Bone marrow (tissue), 2 donors: ENCODE data around the gene HIRIP3.
"Not testable (repeated sequence)": the region's sequence is repeated elsewhere in the genome, so short reads cannot be mapped to it uniquely, and the experiment has no call there.

Experiments
- DNase-seq, 2 donors: peaks; one replicate each; lab custom pipeline; 2025; lab: John Stamatoyannopoulos, UW

HIRIP3 gene, protein sequence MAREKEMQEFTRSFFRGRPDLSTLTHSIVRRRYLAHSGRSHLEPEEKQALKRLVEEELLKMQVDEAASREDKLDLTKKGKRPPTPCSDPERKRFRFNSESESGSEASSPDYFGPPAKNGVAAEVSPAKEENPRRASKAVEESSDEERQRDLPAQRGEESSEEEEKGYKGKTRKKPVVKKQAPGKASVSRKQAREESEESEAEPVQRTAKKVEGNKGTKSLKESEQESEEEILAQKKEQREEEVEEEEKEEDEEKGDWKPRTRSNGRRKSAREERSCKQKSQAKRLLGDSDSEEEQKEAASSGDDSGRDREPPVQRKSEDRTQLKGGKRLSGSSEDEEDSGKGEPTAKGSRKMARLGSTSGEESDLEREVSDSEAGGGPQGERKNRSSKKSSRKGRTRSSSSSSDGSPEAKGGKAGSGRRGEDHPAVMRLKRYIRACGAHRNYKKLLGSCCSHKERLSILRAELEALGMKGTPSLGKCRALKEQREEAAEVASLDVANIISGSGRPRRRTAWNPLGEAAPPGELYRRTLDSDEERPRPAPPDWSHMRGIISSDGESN

DNA sequence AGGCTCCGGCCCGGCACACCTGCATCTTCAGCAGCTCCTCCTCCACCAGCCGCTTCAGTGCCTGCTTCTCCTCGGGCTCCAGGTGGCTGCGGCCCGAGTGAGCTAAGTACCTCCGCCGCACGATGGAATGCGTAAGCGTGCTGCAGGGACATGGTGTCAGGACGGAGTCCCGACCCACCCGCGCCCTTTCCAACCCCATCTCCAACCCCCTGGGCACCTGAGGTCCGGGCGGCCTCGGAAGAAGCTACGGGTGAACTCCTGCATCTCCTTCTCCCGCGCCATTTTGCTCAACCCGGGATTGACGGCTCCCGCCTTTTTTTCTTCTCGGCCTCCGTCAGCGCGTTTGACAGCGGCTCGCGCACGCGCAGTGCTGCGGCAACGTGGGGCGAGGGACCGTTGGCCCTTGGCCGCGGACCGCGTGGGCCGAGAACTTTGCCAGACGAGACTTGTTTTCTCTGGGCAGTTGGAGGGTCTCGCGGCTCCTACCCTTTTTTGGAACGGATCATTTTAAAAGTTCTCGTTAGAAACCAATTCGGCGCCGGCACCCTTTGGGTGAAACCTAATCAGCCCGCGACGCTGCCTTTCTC is at the start of gene HIRIP3:
Gene HIRIP3 (minus strand): TSS at position 294 of the 587 bp plus-strand sequence. CDS start 12 bp downstream, at position 282.
- DNase-seq = peak; percentile 68 to 94

DNA sequence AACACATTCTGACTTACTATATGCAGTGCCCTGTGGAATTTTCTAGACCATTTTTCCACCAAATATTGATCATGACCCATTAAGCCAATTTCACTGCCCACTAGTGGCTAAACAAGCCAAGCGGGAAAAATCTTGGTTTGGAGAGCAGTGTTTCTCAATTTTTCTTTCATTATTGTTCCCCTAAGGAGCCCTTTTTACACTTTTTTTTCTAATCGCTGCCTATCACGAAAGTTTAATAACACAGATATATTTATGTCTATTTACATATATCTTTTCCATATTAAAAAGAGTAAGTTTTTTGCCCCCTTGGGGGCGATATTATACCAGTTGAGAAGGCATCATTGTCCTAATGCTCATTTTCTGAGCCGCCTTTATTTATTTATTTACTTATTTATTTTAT is 46.4 kb upstream of the HIRIP3 start:
- DNase-seq = no peak

DNA sequence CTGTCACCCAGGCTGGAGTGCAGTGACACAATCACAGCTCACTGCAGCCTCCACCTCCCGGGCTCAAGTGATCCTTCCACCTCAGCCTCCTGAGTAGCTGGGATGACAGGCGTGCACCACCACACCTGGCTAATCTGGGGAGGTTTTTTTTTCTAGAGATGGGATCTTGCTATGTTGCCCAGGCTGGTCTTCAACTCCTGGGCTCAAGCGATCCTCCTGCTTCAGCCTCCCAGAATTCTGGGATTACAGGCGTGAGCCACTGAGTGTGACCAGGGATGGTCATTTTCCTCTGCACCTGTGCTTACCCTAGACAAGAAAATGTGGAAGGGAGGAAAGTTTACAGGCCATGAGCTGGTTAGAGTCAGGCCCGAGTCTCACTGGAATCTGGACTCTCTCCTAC is 45.3 kb upstream of the HIRIP3 start:
- DNase-seq = not testable (repeated sequence)

DNA sequence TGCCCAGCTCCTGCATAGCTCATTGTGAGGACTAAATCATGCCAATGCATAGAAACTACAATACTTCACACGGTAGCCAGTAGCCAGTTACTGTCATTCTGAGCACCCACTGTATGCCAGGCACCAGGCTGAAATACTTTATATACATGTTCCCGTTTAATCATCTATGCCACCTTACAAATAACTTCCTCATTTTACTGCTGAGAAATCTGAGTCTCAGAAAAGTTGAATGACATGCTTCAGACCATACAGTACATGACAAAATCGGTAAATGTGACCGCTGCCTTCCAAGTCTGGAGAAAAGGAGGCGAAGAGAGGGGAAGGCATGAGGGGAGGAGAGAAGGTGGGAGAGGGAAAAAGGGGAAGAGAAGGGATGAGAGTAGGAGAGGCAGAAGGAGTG is 44.8 kb upstream of the HIRIP3 start:
- peak in 1 of 2 donors; percentile 67 for DNase-seq

DNA sequence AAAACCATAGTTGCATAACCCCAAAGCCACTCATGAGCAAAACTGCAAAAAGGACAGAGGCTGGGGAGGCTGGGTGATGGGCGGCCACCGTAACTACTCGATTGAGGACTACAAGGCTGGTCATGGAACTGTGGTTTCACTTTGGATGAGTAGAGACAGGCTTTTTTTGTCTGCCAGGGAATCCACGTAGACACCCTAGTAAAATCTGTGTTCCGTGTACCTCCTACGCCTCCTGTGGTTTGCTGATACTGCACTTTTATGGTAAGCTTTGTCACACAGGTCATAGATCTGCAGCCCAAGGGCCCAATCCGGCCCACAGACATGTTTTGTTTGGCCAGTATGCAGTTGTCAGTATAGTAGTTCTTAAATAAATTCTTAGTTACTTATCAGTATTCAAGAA is 37.9 kb upstream of the HIRIP3 start:
- DNase-seq = no peak

DNA sequence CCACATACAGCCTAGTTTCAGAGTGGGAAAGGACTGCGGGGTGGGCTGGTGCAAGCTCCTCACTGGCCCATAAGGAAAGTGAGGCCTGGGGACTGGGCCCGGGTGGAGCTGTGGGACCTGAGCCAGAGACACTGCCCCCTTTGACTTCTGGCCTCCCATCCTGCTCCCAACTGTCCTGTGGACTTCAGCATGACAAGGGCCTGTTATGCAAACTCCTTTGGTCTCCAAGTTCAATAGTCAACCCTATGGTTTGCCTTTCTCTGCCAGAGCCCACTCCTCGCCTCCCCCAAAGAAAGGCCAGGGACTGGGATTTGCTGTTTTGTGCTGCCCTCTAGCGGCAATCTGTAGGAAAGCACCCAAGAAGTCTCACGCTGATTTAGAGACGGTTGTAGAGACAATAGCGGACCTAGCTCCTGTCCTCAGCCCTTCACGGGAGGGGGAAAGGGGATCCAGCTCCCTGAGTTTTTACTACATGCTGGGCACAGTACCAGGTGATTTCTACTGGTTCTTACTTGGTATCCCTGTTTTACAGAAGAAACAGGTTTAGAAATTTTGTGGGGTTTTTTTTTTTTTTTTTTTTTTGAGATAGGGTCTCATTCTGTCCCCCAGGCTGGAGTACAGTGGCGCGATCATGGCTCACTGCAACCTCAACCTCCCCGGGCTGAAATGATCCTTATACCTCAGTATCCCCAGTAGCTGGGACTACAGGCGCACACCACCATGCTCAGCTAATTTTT is 36.8 kb upstream of the HIRIP3 start:
- peak; percentile 12 to 73 for DNase-seq

DNA sequence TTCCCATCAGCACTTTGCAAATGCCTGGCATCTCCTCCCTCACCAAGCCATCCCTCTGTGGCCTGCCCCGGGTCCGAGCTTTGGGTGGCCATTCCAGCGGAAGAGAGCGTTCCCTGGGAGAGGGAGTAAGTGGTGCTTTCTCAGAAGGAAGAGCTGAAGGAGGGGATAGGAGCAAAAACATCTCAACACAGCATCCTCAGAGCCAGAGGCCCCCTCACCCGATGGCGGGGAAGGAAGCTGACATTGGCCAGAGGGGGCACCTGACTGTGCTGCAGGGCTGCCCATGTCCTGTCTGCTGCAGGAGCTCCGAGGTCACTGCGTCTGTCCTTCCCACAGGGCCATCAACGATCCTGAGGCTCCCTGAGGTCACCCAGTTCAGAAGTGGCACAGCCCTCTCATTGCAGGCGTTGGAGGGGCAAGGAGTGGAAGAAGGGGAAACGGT is 36.1 kb upstream of the HIRIP3 start:
- DNase-seq = no peak

DNA sequence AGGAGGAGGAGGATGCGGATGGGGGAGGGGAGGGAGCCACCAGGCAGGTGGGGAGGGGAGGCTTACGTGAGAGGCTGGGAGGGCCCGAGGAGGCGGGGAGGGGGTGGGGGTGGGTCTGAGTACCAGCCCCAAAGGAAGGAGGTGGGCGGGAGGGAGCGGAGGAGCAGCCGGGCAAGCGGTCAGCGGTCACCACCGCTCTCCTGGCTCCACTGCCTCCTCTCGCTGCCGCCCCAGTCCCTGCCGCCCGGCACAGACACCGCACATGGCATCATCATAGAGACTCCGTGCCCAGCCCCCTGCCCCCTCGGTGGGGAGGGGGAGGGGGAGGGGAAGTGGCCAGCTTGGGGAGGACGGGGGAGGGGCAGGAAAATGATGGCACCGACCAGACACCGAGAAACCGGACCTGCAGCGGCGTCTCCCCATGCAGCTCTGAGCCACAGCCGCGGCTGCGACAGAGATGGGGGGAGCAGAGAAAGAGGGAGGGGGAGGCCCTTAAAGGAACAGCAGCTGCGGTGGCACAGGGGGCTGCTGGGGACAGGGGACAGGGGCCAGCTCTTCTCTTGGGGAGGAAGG is 35.5 kb upstream of the HIRIP3 start, which contains the start of gene TLCD3B:
Gene TLCD3B (minus strand): TSS at position 431 of the 573 bp plus-strand sequence. CDS start 744 bp downstream, outside the sequence.
- DNase-seq = no peak

DNA sequence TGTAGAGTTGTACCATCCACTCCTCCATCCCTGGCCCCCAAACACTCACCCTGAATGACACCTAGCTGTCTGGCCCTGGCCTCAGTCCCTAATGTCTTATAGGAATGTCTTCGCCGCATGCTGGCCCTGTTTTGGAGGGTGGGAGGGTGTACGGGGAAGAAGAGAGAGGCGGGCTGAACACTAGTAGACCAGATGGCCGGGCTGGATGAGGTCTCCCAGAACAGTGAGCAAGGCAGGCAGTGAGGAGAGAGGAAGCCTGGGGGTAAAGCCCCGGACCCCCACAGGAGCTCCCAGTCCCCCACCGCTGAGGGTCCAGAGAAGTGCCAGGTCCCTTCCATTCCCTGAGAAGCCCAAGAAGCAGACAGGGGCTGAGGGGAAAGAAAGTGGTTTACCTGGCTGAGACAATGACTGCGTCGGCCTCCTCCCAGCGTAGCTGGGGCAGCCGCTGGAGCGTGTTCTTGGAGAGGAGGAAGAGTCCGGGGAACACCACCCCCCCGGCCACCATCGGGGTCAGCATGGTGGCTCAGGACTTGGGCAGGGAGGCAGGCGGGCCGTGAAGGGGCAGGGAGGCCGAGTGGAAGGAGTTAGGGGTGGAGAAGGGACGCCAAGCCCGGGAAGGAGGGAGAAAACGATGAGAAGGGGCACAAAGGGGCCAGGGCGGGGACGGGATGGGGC is 34.7 kb upstream of the HIRIP3 start:
- DNase-seq = no peak

DNA sequence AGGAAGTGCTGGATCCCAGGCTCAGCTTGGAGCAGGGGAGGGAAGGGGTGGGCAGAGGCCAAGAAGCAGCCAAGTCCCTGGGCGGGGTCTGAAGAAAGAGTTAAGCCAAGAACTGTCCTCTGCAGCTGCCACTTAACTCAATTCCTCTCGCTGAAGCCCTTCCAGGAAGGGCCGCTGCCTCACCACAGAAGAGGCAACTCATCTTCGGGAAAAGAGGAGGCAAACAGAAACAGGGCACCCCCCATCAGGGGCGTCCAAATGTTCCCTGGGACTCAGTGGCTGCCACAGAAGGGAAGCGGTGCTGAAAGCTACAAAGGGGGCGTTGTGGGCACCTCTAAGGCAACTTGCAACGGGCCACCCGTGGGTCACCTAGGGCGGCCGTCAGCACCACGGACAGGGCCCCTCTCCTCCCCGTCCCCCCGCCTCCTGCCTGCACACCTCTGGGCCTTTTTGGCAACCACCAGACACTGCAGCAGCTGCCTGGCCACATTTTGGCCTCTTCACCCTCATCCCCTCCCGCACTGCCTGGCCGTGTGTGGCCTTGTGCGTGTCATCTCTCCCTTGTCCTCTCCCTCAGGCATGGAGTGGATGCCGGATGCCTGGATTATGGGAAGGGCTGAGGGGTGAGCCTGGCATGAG is 33.1 kb upstream of the HIRIP3 start:
- DNase-seq = no peak

DNA sequence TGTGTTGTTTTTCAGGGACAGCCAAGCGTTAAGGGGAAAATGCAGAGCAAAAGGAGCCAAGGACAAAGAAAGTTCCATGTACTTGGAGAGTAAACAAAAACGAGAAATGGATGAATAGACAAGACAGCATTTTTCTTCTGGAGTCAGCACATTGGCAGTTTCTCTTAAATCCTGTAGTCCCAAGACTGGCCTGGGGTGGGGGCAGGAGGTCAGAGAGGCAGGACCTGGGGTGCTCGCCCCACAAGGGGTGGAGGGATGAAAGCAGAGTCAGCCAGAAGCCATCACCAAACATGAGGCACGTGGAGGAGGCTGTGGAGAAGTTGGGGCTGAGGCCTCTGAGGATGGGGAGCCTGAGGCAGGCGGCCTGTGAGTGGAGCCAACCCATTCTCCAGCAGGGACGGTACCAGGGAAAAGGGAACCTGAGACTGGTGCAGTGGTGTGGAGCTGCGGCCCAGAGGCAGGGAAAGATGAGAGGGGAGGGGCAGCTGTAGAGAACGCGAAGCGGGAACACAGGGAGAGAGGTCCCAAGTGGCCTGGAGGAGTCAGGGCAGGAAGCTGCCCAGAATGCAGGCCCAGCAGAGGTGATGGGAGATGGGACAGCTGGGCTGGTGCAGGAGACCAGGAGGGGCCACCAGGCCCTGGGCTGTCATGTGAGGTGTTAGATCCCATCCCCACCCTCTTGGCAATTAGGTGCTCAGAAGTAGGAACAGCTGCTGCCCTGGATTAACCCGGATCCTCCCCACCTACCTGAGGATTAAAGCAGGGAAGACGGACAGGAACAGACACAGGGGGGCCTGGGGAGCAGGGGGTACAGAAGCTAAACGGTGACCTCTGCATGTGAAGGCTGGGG is 32.4 kb upstream of the HIRIP3 start:
- no peak for DNase-seq

DNA sequence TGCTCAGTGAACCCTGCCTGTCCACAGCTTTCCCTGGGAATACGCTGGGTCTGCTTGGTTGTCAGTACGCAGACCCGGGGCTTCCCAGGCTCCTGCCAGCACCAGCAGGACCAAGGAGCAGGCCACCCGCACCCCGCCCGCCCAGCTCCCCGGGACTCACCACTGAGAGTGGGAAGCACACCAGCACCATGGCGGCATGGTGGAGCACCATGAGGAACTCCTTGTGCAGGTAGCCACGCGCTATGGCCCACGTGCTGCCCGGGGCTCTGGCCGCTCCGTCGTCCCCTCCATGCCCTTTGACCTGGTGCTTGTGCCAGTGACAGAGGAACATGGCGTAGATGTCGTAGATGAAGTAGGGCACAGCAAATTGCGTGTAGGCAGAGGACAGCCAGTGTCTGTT is 31.0 kb upstream of the HIRIP3 start:
- no peak for DNase-seq

DNA sequence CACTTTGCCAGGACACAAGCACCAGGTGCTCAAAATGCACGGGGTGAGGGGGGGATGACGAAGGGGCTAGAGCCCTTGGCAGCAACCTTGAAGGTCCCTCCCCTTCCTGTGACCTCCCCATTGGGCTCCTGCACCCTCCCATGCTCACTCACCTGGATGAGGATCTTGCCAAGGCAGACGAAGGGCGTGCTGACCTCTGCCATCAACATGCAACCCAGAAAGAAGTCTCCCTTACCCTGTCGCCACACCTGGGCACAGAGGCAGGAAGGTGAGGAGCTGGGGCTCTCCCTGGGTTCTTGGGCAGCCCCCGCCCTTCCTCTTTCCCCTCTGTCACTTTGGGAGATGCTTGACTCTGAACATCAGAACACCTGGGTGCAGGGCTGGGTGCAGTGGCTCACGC is 30.2 kb upstream of the HIRIP3 start:
- DNase-seq = no peak

DNA sequence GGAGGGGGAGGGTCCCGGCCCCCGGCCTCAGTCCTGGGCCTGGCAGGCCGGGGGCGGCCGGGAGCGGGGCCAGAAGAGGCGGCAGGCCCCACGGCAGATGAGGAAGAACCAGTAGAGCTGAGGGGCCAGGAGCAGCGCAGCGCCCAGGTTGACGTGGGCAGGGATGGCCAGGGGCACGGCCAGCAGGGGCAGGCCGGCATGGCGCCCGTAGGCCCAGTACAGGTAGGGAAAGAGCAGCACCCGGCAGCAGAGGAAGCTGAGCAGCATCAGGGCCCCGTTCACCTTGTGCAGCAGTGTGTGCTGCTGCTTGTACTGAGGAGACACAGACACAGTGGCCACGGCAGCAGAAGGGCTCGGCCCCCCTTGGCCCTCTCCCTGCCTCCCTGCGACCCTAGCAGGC is 29.7 kb upstream of the HIRIP3 start:
- DNase-seq = no peak

DNA sequence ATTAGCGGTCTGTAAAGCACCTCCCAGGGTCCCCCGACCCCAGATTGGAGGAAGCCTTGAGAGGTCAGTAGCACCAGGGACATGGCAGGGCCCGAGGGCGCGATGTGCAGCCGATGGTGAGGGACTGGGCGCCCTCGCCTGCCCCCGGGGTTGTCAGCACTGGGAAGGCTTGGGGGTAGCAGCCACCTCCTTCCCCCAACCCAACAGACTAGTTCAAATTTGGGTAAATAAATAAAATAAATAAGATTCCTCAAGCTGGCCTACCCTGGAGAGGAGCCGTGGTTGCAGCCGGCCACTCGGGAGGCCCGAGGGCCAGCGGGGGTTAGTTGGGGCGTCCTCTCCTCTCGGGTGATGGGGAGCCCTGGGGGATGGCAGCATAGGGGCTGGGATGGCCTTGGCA is 29.0 kb upstream of the HIRIP3 start:
- no peak for DNase-seq

DNA sequence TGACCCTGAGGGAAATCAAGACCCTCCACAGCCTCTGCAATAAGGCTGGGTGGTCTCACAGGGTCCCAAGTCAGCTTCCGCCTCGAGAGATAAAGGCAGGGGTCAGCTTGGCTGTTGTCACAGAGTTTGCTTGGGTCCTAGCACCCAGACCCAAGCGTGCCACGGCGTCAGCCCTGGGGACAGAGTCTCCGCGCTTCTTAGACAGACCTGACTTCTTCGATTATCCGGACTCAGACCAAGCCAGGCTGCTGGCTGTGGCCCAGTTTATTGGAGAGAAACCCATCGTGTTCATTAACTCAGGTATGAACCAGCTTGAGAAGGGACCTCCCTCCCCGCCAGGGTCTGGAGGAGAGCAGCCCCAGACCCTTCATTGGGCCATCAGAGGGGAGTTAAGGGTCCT is 28.2 kb upstream of the HIRIP3 start:
- DNase-seq = no peak

DNA sequence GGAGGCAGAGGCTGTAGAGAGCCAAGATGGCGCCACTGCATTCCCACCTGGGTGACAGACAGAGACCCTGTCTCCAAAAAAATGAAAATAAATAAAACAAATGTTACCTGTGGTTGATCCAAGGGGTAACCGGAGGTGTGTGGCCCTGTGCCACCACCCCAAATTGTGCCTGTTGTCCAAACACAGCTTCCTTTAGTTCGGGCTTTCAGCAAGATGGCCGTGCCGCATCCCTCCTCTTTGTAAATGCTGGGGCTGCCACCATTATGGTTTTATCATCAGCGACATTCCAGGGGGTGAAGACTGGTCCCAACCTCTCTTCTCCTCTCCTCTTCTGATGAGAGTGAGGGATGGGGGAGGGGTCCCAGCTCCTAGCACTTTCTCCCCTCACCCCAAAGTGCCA is 27.5 kb upstream of the HIRIP3 start, which contains the start of gene C16orf92:
Gene C16orf92 (plus strand): TSS at position 312 of the 400 bp plus-strand sequence. CDS start 143 bp downstream, outside the sequence.
- no peak for DNase-seq

DNA sequence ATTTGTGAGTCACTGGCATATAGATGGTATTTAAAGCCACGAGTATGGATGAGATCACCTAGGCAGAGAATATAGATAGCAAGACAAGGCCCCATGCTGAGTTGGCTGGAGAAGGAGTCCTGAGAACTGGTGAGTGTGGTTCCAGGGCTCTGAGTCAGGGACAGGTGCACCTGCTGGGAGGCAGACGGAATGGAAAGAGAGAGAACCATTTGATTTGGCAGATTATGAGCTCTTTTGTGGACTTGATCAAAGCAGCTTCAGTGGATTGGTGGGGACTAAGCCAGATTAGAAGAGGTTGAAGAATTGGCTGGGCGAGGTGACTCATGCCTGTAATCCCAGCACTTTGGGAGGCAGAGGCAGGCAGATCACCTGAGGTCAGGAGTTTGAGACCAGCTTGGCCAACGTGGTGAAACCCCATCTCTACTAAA is 23.3 kb upstream of the HIRIP3 start:
- DNase-seq = no peak

DNA sequence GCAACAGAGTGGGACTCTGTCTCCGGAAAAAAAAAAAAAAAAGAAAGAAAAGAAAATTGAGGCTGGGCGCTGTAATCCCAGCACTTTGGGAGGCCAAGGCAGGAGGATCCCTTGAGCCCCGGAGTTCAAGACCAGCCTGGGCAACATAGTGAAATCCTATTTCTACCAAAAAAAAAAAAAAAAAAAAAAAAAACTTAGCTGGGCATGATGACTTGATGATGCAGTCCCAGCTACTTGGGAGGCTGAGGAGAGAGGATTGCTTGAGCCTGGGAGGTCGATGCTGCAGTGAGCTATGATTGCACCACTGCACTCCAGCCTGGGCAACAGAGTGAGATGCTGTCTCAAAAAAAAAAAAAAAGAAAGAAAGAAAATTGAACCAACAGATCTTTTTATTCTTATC is 22.5 kb upstream of the HIRIP3 start:
- not testable (repeated sequence) for DNase-seq

DNA sequence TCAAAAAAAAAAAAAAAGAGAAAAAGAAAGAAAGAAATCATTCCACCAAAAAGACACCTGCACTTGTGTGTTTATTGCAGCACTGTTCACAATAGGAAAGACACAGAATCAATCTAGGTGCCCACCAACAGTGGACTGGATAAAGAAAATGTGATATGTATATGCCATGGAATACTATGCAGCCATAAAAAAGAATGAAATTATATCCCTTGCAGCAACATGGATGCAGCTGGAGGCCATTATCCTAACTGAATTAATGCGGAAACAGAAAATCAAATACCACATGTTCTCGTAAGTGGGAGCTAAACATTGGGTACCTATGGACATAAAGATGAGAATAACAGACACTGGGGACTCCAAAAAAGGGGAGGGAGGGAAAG is 21.9 kb upstream of the HIRIP3 start:
- DNase-seq = no peak
